Esophagus squamous epithelium (tissue), 4 donors: ENCODE measurements around the gene AMN.

Source experiments
- CTCF ChIP-seq, 6 experiments: fragments of 450-650 bp in 4 of 6; fragments of 200-600 bp in 2 of 6; sonication (generic) in 2 of 6; IDR thresholded peaks; one replicate each; pipeline ENCODE4 v1.5.1; 2016 to 2019; ENCODE audit warnings: antibody characterized with exemption in 6 of 6, mild to moderate bottlenecking in 4 of 6, moderate library complexity in 4 of 6
- POLR2A ChIP-seq, 4 donors: fragments of 450-650 bp; IDR thresholded peaks; one replicate each; pipeline ENCODE4 v1.6.1; 2017; ENCODE audit warnings: antibody characterized with exemption in 4 of 4, mild to moderate bottlenecking in 4 of 4, moderate library complexity in 3 of 4

- no peak for TF ChIP-seq CTCF (IDR thresholded peaks at IDR 0.05)
- TF ChIP-seq POLR2A (IDR thresholded peaks at IDR 0.05), result no peak
Observed at GRCh38 chr14:102883089-102883541, 39.3 kb upstream of the AMN start.
